ENCODE results near the gene NCS1.
A peak's percentile ranks its signal among the peaks of the same experiment; 100 is the strongest.

Gene NCS1

GRCh38 chr9:130240410-130241197 lies 68.4 kb downstream of the NCS1 start:
- peaks cover 18% of the 10 kb centered on the region for H3K4me1 ChIP-seq (ENCODE audit: control insufficient read depth, insufficient read depth, low read length)
- peaks cover 5% of the 10 kb centered on the region for H3K27me3 ChIP-seq (ENCODE audit: control insufficient read depth, insufficient read depth, low read length)
- H3K9ac ChIP-seq (ENCODE audit: low read length): no peak overlapping the region
- no peaks in the 10 kb centered on the region for H3K36me3 ChIP-seq (ENCODE audit: control insufficient read depth, insufficient read depth, low read length)
- H3K4me3 ChIP-seq (ENCODE audit: low read length): no peak overlapping the region
- no peaks in the 10 kb centered on the region for H3K9me3 ChIP-seq (ENCODE audit: control insufficient read depth, low read length)

GRCh38 chr9:130241198-130241535 lies 69.0 kb downstream of the NCS1 start:
- H3K9me3 ChIP-seq (ENCODE audit: control insufficient read depth, low read length): no peaks in the 10 kb centered on the region
- H3K4me3 ChIP-seq (ENCODE audit: low read length): no peak overlapping the region
- H3K9ac ChIP-seq (ENCODE audit: low read length): no peak overlapping the region
- peaks cover 5% of the 10 kb centered on the region for H3K27me3 ChIP-seq (ENCODE audit: control insufficient read depth, insufficient read depth, low read length)
- H3K4me1 ChIP-seq (ENCODE audit: control insufficient read depth, insufficient read depth, low read length): peaks cover 16% of the 10 kb centered on the region
- no peaks in the 10 kb centered on the region for H3K36me3 ChIP-seq (ENCODE audit: control insufficient read depth, insufficient read depth, low read length)

GRCh38 chr9:130242270-130243014 lies 70.2 kb downstream of the NCS1 start:
- no peak overlapping the region for H3K4me3 ChIP-seq (ENCODE audit: low read length)
- peak overlapping the region; percentile 24 for H3K9ac ChIP-seq (ENCODE audit: low read length)
- H3K36me3 ChIP-seq (ENCODE audit: control insufficient read depth, insufficient read depth, low read length): no peaks in the 10 kb centered on the region
- peaks cover 14% of the 10 kb centered on the region for H3K4me1 ChIP-seq (ENCODE audit: control insufficient read depth, insufficient read depth, low read length)
- H3K27me3 ChIP-seq (ENCODE audit: control insufficient read depth, insufficient read depth, low read length): peaks cover 5% of the 10 kb centered on the region
- H3K9me3 ChIP-seq (ENCODE audit: control insufficient read depth, low read length): no peaks in the 10 kb centered on the region

GRCh38 chr9:130243015-130243881 lies 71.0 kb downstream of the NCS1 start:
- peaks cover 5% of the 10 kb centered on the region for H3K27me3 ChIP-seq (ENCODE audit: control insufficient read depth, insufficient read depth, low read length)
- H3K4me1 ChIP-seq (ENCODE audit: control insufficient read depth, insufficient read depth, low read length): peaks cover 14% of the 10 kb centered on the region
- no peaks in the 10 kb centered on the region for H3K9me3 ChIP-seq (ENCODE audit: control insufficient read depth, low read length)
- no peaks in the 10 kb centered on the region for H3K36me3 ChIP-seq (ENCODE audit: control insufficient read depth, insufficient read depth, low read length)
- peak overlapping the region; percentile 24 for H3K9ac ChIP-seq (ENCODE audit: low read length)
- H3K4me3 ChIP-seq (ENCODE audit: low read length): no peak overlapping the region

DNA sequence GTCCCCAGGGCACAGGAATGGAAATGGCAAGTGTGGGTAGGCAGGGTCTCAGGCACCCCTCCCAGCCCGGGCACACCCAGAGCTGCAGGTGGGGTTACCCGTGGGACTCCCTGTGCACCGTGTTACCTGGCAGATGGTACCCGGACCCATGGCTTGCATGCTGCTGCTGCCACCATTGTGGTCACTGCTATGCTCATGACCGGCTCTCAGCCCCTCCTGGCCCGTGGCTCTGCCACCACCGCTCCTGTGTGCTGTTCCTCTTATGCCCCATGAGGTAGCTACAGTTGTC lies 71.6 kb downstream of the NCS1 start:
- Histone ChIP-seq H3K4me1 (ENCODE audit: control insufficient read depth, insufficient read depth, low read length) (peaks cover 14% of the 10 kb centered on the region), H3K36me3 (ENCODE audit: control insufficient read depth, insufficient read depth, low read length) (no peaks in the 10 kb centered on the region), H3K9ac (ENCODE audit: low read length) (no peak overlapping the region), H3K27me3 (ENCODE audit: control insufficient read depth, insufficient read depth, low read length) (peaks cover 5% of the 10 kb centered on the region), H3K9me3 (ENCODE audit: control insufficient read depth, low read length) (no peaks in the 10 kb centered on the region), H3K4me3 (ENCODE audit: low read length) (no peak overlapping the region)

DNA sequence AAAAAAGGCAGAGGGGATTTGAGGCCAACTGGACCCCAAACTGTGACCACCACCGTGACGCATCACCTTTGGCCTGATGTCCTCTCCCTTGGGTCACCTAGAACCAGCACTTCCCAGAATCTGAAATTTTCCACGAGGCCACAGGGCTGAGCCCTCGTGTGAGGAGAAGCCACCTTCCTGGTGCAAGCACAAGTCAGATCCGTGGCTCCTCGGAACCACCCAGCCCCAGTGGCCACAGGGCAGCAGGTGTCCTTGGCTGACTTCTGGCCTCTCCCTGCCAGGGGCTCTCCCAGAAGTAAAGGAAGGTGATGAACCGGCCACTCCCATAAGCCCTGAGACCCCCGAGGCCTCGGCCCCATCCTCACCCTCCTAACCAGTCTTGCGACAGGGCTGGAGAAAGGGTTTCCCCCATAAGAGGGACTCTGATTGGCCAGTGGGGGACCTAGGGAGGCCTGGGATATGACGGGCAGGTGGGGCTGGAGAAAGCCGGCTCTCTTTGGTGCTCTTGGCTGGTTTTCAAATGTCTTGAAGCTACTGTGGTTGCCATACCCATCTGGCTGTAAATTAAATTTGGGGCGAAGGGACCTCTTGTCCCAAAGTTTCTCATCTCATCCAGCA lies 72.5 kb downstream of the NCS1 start:
- no peaks in the 10 kb centered on the region for H3K36me3 ChIP-seq (ENCODE audit: control insufficient read depth, insufficient read depth, low read length)

DNA sequence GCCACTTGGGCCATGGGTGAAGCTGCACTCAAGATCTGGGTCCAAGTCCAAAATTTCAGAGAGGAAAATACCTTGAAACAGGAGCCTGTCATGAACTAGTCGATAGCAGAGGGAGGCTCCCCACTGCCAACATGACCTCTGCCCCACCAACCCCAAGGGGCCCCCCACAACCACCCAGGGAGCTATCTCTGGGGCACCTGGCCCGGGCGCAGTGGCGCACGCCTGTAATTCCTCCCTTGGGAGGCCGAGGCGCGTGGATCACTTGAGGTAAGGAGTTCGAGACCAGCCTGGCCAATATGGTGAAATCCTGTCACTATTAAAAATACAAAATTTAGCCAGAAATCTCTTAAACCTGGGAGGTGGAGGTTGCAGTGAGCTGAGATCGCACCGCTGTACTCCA lies 73.3 kb downstream of the NCS1 start:
- Histone ChIP-seq H3K36me3 (ENCODE audit: control insufficient read depth, insufficient read depth, low read length) (no peaks in the 10 kb centered on the region), H3K27me3 (ENCODE audit: control insufficient read depth, insufficient read depth, low read length) (peaks cover 5% of the 10 kb centered on the region), H3K4me1 (ENCODE audit: control insufficient read depth, insufficient read depth, low read length) (peaks cover 10% of the 10 kb centered on the region), H3K9me3 (ENCODE audit: control insufficient read depth, low read length) (no peaks in the 10 kb centered on the region), H3K4me3 (ENCODE audit: low read length) (no peak overlapping the region), H3K9ac (ENCODE audit: low read length) (no peak overlapping the region)

More for the DNA sequence above, 72.5 kb downstream of the NCS1 start:
- H3K4me3 ChIP-seq (ENCODE audit: low read length): no peak overlapping the region
- peaks cover 14% of the 10 kb centered on the region for H3K4me1 ChIP-seq (ENCODE audit: control insufficient read depth, insufficient read depth, low read length)
- H3K9me3 ChIP-seq (ENCODE audit: control insufficient read depth, low read length): no peaks in the 10 kb centered on the region
- H3K27me3 ChIP-seq (ENCODE audit: control insufficient read depth, insufficient read depth, low read length): peaks cover 5% of the 10 kb centered on the region
- H3K9ac ChIP-seq (ENCODE audit: low read length): no peak overlapping the region

GRCh38 chr9:130246126-130246525 lies 73.9 kb downstream of the NCS1 start:
- Histone ChIP-seq H3K4me1 (ENCODE audit: control insufficient read depth, insufficient read depth, low read length) (peaks cover 10% of the 10 kb centered on the region), H3K9ac (ENCODE audit: low read length) (no peak overlapping the region), H3K4me3 (ENCODE audit: low read length) (no peak overlapping the region), H3K9me3 (ENCODE audit: control insufficient read depth, low read length) (no peaks in the 10 kb centered on the region), H3K36me3 (ENCODE audit: control insufficient read depth, insufficient read depth, low read length) (no peaks in the 10 kb centered on the region), H3K27me3 (ENCODE audit: control insufficient read depth, insufficient read depth, low read length) (peaks cover 5% of the 10 kb centered on the region)

- Histone ChIP-seq H3K4me1 (ENCODE audit: control insufficient read depth, insufficient read depth, low read length) (no peaks in the 10 kb centered on the region), H3K9ac (ENCODE audit: low read length) (no peak overlapping the region), H3K36me3 (ENCODE audit: control insufficient read depth, insufficient read depth, low read length) (no peaks in the 10 kb centered on the region), H3K4me3 (ENCODE audit: low read length) (no peak overlapping the region), H3K9me3 (ENCODE audit: control insufficient read depth, low read length) (no peaks in the 10 kb centered on the region), H3K27me3 (ENCODE audit: control insufficient read depth, insufficient read depth, low read length) (no peaks in the 10 kb centered on the region)
Measured at GRCh38 chr9:130254747-130255630, 82.8 kb downstream of the NCS1 start.

DNA sequence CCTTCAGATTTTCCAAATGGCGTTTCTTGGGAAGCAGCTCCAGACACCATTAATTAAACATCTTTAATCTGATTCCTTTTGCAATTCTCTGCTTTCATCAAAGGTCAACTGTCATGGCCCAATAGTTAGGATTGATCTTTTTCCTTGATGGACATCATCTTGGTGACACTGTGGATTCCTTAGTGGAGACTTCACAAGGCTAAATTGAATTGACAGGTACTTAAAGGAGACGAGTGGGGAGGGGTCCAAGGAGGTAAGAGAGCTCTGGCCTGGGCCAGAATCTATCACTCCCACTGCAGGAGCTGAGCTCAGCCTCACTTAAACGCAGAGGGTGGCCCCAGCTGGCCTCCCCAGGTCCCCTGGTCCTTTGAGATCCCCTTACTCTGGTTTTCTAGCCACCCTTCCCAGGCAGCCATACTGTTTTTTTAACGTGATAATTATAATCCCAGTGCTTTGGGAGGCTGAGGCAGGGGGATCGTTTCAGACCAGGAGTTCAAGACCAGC lies 83.5 kb downstream of the NCS1 start:
- Histone ChIP-seq H3K9me3 (ENCODE audit: control insufficient read depth, low read length) (no peaks in the 10 kb centered on the region), H3K9ac (ENCODE audit: low read length) (no peak overlapping the region), H3K4me3 (ENCODE audit: low read length) (no peak overlapping the region), H3K27me3 (ENCODE audit: control insufficient read depth, insufficient read depth, low read length) (no peaks in the 10 kb centered on the region), H3K36me3 (ENCODE audit: control insufficient read depth, insufficient read depth, low read length) (no peaks in the 10 kb centered on the region), H3K4me1 (ENCODE audit: control insufficient read depth, insufficient read depth, low read length) (no peaks in the 10 kb centered on the region)

- Histone ChIP-seq H3K36me3 (ENCODE audit: control insufficient read depth, insufficient read depth, low read length) (no peaks in the 10 kb centered on the region), H3K9me3 (ENCODE audit: control insufficient read depth, low read length) (no peaks in the 10 kb centered on the region), H3K9ac (ENCODE audit: low read length) (no peak overlapping the region), H3K4me1 (ENCODE audit: control insufficient read depth, insufficient read depth, low read length) (no peaks in the 10 kb centered on the region), H3K4me3 (ENCODE audit: low read length) (no peak overlapping the region), H3K27me3 (ENCODE audit: control insufficient read depth, insufficient read depth, low read length) (no peaks in the 10 kb centered on the region)
Measured at GRCh38 chr9:130256644-130257043, 84.4 kb downstream of the NCS1 start.

Measured in mucosa of stomach (tissue), 1 donor.